Epithelial cell of proximal tubule (primary cell): ENCODE data around the gene PCDHB1. TPM values are rescaled to one million over a fixed set of nuclear protein-coding genes. Genes with fewer than 3 reads are reported as not detected.

Experiments
- DNase-seq: peaks from one replicate; pipeline ENCODE4 v3.0.0-alpha.2; 2011; ENCODE audit warnings: low read depth
- H3K4me3 ChIP-seq: 2 replicates; pipeline ENCODE4 v1.5.1; 2011; ENCODE audit warnings: low read depth, mild to moderate bottlenecking, low read length
- total RNA-seq: library from RNA; depleted of rRNA; stranded (reverse); fragments of >200 nt; gene quantifications from 2 replicates; pipeline ENCODE4 v1.2.3, GENCODE V29; 2015
- TF ChIP-seq, protein P1 (sequence below): conservative IDR thresholded peaks from 2 replicates; pipeline ENCODE4 v1.5.1; 2012; ENCODE audit warnings: low read depth, mild to moderate bottlenecking, low read length

The PCDHB1 gene
- total RNA-seq, 1 donor from 2014 or later: not detected

DNA sequence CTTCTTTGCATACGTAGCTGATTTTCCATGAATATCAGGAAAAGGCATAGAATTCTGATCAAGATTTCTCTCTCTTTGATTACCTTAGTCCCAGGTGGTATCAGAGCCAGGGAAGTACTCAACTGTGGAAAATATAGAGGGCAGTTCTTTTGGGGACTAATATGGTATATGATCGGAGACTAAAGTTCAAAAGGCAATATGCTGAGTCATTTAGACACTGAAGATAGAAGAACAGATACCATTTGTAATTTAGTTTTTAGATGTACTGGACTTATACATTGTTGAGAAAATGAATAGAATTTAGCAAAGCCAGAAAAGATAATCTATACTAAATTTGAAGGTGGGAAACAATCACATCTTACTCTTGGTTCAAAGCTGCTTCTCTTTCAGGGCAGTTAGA is 54.2 kb downstream of the PCDHB1 start:
- TF ChIP-seq, protein P1, sequence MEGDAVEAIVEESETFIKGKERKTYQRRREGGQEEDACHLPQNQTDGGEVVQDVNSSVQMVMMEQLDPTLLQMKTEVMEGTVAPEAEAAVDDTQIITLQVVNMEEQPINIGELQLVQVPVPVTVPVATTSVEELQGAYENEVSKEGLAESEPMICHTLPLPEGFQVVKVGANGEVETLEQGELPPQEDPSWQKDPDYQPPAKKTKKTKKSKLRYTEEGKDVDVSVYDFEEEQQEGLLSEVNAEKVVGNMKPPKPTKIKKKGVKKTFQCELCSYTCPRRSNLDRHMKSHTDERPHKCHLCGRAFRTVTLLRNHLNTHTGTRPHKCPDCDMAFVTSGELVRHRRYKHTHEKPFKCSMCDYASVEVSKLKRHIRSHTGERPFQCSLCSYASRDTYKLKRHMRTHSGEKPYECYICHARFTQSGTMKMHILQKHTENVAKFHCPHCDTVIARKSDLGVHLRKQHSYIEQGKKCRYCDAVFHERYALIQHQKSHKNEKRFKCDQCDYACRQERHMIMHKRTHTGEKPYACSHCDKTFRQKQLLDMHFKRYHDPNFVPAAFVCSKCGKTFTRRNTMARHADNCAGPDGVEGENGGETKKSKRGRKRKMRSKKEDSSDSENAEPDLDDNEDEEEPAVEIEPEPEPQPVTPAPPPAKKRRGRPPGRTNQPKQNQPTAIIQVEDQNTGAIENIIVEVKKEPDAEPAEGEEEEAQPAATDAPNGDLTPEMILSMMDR: no peak
- H3K4me3 ChIP-seq: no peak overlapping the region
- no peak for DNase-seq

Other genes starting within 250 kb of the PCDHB1 start
- gene PCDHA4, start 244.3 kb upstream of the PCDHB1 start, total RNA-seq: 1.6 TPM in 1 of 2 replicates, not detected in the other
- gene PCDHA5, start 229.8 kb upstream of the PCDHB1 start, total RNA-seq: not detected in 2 replicates
- not detected in 2 replicates for gene PCDHA6, start 223.4 kb upstream of the PCDHB1 start, total RNA-seq
- under 0.01 TPM in 1 of 2 replicates, not detected in the other for gene PCDHA7, start 217.1 kb upstream of the PCDHB1 start, total RNA-seq
- gene PCDHA8, start 210.2 kb upstream of the PCDHB1 start, total RNA-seq: not detected in 2 replicates
- not detected in 2 replicates for gene PCDHA9, start 203.0 kb upstream of the PCDHB1 start, total RNA-seq
- gene PCDHA10, start 195.5 kb upstream of the PCDHB1 start, total RNA-seq: under 0.01 and 0.06 TPM in 2 replicates
- not detected in 2 replicates for gene PCDHA11, start 182.4 kb upstream of the PCDHB1 start, total RNA-seq
- gene PCDHA12, start 176.1 kb upstream of the PCDHB1 start, total RNA-seq: not detected in 2 replicates
- gene PCDHA13, start 169.2 kb upstream of the PCDHB1 start, total RNA-seq: not detected in 2 replicates
- not detected in 2 replicates for gene PCDHAC1, start 125.1 kb upstream of the PCDHB1 start, total RNA-seq
- not detected in 2 replicates for gene PCDHAC2, start 84.9 kb upstream of the PCDHB1 start, total RNA-seq
- under 0.01 and 0.17 TPM in 2 replicates for gene PCDHB2, start 43.2 kb downstream of the PCDHB1 start, total RNA-seq
- gene PCDHB3, start 49.1 kb downstream of the PCDHB1 start, total RNA-seq: 0.22 and 0.23 TPM in 2 replicates
- not detected in 2 replicates for gene PCDHB4, start 70.4 kb downstream of the PCDHB1 start, total RNA-seq
- gene PCDHB5, start 83.8 kb downstream of the PCDHB1 start, total RNA-seq: 0.22 and 0.63 TPM in 2 replicates
- not detected in 2 replicates for gene PCDHB6, start 98.7 kb downstream of the PCDHB1 start, total RNA-seq
- not detected in 2 replicates for gene PCDHB7, start 121.3 kb downstream of the PCDHB1 start, total RNA-seq
- not detected in 2 replicates for gene PCDHB8, start 126.4 kb downstream of the PCDHB1 start, total RNA-seq
- under 0.01 and 0.07 TPM in 2 replicates for gene PCDHB16, start 131.0 kb downstream of the PCDHB1 start, total RNA-seq
- not detected in 2 replicates for gene PCDHB9, start 135.8 kb downstream of the PCDHB1 start, total RNA-seq
- under 0.01 TPM in 1 of 2 replicates, not detected in the other for gene PCDHB10, start 141.0 kb downstream of the PCDHB1 start, total RNA-seq
- 0.06 and 0.07 TPM in 2 replicates for gene PCDHB11, start 148.3 kb downstream of the PCDHB1 start, total RNA-seq
- gene PCDHB12, start 157.3 kb downstream of the PCDHB1 start, total RNA-seq: not detected in 2 replicates
- gene PCDHB13, start 162.5 kb downstream of the PCDHB1 start, total RNA-seq: 0.23 and 0.29 TPM in 2 replicates
- under 0.01 and 0.23 TPM in 2 replicates for gene PCDHB14, start 172.0 kb downstream of the PCDHB1 start, total RNA-seq
- 0.07 and 0.29 TPM in 2 replicates for gene PCDHB15, start 194.0 kb downstream of the PCDHB1 start, total RNA-seq